GM19395 (cell line): ENCODE measurements around the gene COL17A1.

Experiments used
- ATAC-seq: cut with Tn5 transposase; IDR thresholded peaks from one replicate; pipeline ENCODE4 v1.9.1; 2021; ENCODE audit warnings: mild to moderate bottlenecking, moderate library complexity; ENCODE audit not compliant: unreplicated experiment

COL17A1 gene

DNA sequence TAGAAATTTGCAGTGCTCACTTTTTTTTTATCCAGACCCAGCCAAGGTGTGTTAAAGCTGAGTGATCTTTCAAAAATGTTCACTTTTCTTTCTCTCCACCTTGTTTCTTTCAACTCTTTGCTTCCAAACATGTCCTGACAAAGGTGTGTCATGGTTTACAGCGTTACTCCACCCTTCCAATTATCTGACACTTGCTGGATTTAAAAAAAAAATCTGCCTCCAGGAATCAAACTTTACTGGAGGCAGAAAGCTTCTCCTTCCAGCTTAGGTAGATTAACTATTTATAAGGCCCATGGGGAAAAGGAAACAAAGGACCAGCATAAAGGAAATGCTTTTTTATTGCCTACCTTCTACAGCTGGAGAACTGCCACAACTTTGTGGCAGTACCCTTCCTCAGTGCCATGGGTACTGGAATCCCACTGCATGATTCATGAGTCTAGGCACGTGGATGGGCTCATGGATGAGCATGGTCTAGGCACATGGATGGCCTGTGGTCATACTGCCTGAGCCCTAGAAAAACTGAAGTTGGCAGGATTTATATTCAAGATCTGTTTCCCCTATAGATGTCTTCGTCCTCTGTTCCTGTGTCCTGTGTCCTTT lies at the start of gene COL17A1:
Gene COL17A1 (minus strand): TSS at position 80 of the 600 bp plus-strand sequence. CDS start 5,207 bp downstream, outside the sequence.
- ATAC-seq = no peak

DNA sequence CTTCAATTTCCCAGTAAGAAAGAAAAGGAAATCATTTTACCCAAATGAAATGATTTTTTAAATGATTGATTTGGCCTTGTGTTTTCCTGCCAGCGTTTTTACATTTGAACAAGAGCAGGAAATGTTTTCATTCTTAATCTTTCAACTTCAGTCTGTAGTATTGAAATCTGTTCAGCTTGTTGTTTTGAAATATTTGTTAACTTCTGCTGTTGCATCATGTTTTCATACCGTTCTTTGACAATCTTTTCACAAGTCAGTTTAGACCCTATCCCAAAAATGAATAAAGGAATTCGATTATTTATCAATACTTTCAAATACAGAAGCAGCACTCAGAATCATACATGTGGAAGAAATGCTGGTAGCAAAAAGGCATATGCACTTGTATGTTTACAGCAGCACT lies 44.4 kb upstream of the COL17A1 start:
- ATAC-seq = no peak

DNA sequence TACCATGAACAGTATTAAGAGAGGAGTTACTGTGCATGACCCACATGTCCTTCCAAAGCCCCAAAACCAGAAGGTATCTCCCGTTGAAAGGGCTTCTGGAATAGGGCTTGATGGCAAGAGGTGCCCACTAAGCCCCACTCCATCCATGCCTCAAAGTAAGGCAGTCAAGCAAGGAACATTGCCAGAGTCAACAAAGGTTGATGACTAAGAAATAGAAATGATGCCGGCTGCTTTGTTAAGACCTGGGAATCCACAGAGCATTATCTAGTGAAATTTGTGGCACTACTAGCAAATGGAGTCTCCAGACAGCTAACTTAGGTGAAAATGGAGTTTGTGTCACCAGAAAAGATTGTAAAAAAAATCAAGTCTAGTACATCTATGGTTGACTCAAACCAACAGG lies 42.5 kb upstream of the COL17A1 start:
- ATAC-seq = no peak

DNA sequence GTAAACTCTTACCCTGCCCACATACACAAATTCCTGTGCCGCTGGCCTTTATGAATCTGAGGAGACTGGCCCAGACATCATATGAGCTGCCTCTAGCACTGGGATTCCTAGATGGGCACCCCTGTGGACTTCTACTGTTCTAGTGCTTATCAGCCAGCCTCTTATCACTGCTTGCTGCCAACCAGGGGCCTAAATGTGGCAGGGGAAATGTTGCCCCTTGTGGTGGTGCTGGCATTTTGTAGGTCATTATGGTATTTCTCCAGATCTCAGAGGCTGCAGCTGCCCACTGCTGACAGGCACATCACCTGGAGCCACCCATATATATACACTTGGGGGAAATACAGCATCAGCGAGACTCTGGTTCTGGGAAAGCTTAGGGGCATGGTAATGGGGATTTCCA lies 41.7 kb upstream of the COL17A1 start:
- no peak for ATAC-seq

DNA sequence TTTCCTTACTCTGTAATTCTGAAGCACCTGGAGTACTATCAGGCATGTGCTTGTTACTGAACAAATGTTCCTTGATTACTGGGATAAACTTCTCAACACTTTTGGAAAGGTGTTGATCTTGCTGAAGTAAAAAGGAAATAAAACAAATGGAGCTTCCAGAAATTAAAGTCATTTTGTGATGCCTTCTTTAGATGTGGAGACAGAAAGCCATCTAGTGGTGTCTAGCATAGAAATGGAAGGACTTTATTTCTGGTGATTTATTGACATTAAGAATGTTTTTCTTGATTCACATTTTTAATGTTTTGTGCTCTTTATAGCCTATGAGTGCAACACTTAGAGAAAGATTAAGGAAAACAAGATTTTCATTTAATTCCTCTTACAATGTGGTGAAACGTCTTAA lies 37.7 kb upstream of the COL17A1 start:
- no peak for ATAC-seq

DNA sequence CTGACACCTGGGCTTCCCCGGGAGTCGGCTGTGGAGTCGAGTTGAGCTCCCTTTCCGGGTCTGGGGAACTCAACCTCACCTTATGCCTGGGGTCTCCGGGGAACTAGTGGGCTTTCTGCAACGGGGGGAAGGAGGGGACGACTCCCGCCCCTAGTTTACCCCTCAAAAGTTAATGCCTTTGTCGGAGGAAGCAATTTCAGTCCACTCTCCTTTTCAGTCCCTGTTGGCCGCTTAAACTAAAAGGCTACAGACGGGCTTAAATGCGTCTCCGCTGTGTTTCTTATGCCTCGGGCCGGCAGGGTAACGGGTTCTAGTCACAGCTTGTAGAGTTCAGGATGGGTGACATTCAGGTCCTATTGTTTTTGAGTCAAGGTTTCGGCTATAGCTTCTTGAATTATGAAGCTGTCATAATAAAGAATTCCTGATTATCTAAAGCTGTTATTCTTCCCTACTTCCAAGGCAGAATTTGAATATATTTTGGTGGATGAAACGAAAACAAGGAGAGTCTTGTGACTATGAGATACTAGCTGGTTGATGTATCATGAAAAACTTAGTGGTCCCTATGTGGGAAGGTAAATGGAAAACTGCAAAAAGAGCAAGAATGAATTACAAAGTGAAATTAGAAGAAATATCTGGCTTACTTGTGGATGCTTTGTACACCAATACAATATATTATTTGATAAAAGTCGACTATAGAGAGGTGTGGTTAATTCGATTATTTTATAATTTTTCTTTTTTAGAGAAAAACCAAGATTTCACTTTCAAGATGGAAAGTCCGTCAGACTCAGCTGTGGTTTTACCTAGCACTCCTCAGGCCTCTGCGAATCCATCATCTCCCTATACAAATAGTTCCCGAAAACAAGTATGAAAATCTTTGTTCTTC lies 36.8 kb upstream of the COL17A1 start:
- peak; percentile 11 for ATAC-seq

DNA sequence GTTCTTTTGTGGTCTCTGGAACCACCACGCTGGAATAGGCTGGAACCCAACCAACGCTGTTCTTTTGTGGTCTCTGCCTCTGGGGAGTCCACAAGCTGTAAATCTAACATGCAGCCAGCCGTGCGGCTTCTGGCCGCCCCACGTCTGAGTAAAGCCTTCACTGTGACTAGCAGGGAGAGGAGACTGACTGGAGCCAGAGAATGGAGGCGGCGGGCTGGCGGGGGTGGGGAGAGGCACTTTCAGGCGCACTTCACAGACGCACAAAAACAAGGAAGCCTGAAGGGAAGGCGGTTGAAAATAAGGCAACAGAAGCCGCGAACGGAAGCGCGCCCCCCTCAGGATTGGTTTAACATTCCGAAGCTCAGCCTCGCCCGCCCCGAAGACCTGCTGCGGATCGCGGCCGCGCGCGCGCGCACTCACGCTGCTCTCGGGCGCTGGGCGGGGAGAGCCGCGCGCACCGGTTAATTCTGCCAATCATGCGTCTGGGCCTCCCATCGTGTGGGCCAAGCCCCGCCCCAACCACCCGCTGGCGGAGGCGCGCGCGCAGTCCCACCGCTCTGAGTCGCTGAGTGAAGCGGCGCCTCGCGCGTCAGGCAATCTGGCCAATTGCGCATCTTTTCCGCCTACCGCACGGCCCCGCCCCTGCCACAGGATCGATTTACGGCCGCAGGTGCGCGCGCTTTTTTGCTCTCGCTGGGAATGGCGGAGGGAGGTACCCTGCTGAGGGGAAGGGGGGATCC lies 36.0 kb upstream of the COL17A1 start, which contains the start of gene SFR1:
Gene SFR1 (plus strand): TSS at position 687 of the 740 bp plus-strand sequence. CDS start 13 bp downstream, at position 700.
- ATAC-seq = peak; percentile 85

DNA sequence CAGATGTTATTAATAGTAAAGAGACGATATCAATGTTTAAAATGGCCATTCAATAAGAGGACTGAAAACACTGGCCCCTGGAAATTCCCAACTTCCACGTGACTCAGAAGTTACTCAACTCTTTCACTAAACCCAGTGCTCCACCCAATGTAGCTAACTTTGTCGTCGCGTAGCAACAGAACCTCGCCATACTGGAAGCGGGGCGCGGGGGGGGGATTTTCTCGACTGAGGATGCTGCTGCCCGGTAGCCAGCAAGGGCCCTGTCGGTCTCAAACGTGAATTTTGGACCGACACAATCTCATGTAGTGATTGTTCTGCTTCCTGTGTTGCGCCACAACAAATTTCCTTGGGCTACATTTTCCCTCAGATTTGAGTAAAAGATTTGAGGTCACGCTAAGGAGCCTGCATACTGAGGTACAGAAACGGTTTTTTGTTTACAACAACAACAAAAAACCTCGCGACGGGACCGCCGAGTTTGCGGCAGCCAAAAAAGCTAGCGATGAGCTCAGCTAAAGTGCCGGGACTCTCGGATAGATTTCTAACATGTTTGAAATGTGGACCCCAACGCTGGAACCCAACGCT lies 35.3 kb upstream of the COL17A1 start:
- peak; percentile 48 for ATAC-seq

DNA sequence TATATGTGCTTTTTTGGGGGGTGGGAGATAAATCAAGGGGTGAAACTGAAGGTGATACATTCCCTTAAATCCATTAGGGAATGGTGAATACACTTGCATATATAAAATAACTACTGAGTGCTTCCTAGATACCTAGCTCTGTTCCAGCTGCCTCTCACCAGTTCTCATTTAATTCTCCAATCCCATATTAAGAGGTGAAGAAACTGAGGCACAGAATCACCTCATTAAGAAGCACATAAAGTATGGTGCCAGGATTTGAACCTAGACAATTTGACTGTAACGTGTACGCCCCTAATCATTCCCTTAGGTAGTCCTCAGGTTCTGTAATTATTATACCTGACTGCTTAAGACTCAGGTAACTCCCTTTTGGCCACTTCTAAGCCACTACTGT lies 34.8 kb upstream of the COL17A1 start:
- ATAC-seq = no peak

DNA sequence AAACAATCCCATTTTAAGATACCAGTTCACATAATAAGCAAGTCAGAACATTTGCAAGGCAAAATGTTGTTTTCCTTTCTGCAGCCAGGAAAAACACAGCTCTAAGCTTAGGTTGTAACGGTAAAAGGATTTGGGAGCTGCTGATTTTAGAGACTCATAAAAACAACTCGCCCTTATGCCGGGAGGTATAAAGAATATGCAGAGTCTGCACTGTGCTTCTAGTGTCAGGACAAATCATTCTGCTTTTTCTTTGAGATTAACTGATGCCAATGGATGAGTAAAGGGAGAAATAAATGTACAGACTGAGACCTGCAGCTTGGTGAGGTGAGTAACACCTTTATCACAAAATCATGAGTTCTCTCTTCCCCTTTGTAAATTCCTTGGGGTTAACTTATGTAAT lies 34.3 kb upstream of the COL17A1 start:
- no peak for ATAC-seq

DNA sequence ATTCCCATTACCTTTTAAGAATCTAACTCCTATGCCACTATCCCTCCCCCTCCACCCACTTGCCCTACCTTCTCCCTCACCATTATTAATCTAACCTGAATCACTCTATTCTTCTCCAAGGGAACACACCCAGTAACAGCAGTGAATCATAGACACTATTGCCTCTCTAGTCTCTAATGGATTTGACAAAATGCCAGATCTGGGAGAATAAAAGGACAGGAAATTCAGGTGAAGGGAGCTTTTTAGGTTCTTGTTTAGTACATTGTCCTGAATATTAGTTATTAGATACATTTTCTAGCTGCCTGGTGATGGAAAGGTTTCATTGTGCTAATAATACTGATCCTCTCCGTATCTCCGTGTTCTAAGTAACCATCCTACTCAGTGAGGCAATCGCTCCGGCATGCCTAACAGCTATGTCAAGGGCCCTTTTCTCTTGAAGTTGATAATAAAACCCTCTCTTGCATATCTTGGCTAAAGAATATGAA lies 32.2 kb upstream of the COL17A1 start:
- ATAC-seq = no peak

DNA sequence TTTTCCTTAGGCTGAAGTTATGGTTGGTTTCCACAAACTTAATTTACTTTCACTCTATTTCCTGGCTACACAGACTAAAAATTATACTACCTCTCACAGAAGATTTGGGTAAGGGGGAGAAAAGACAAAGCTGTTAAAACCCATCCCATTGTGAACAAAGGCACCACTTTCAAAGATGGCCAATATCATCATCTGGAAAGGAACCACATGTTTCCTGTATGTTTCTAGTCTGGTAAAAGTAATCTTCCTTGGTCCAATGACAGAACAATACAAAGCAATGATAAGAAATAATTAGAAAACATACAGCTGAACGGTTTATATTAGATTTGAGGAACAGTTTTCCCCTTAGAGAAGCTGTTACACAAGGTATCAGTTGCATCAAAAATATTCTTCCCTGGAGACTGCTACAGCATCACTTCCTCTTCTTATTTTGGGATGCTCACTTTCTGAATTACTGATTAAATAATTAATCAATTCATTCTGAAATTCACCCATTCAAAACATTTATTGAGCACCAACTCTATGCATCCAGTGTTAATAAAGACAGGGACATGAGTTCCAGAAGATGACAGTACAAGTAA lies 27.8 kb upstream of the COL17A1 start:
- ATAC-seq = no peak

DNA sequence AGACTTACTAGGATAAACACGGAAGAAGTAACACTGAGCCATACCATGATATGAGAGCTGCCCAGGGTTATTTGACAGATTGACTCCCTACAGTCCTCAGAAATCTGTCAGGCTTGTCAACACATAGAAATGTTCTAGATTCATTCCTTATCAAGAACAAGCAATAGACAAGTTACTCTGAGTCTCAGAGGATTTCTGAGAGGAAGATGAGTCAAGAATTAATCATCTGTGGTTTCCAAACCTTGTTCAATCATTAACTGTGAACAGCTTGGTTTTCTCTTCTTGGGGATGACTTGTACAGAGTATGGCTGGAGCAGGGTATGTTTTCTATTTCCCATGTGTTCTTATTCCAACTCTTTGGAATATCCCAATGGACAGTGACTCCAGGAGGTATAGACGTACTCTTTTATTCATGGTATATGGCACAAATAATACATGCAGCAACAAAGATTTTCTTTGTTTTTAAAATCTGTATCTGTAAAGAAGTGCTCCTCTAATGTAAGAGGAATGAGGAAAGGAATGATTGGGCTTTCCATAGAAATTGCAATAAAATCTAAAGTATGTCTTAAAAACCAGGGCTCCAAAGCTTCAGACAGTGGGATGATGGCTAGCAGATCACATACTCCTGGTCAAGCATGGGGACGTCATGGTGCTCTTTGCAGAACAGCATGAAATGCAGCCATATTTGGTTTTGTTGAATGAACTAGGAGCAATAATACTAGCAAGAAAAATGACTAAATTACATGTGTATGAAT lies 24.4 kb upstream of the COL17A1 start:
- ATAC-seq = peak; percentile 96

DNA sequence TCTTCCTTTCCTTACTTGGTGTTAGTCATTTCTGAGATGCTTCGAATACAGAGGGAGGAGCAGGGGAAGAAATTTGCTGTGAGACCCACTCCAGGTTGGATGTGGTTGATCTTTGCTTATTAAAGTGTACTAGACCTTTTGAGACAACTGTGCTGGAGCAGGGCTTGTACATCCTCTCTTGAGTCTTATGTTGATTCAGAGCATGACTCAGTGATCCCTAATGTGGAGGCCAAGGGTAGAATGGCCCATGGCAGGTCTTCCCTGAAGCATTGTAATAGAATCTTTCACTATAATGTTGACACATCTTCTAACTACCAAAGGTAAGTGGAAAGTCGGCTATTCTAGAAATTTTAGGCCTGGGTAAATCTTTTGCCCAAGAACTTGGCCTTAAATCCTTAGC lies 19.2 kb upstream of the COL17A1 start:
- ATAC-seq = no peak

DNA sequence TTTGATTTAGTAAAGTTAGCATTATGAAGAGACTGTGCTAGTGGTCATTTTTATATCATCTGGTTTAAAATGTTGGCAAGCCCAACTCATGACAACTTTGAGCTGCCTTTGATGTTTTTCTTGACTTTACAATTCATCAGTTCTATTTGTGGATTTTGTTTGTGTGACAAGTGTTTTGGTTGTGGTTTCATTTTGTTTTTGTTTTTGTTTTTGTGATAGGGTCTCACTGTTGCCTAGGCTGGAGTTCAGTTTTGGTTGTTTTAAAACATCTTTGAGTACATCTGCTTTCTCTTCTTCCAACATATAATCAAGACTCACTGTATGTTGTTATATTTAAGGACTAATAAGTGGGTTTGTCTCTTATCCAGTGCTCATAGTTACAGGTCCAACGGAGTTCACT lies 18.7 kb upstream of the COL17A1 start:
- ATAC-seq = no peak

DNA sequence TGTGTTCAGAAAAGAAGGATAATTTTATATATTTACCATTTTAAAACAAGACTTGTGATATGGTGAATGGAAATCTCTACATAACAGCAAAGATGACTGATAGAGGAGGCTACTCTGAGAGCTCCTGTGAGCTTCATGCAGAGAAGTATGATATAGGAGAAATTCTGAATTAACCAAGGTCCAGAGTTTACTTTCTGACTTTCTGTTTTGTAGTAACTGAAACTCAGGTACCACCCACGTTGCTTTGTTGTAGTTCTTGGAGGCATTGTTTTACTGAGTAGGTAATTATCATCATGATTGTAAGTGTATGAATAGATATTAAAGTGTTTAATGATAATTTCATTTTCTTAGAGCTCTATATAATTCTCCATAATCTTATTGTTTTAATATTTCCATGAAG lies 18.3 kb upstream of the COL17A1 start:
- ATAC-seq = no peak

DNA sequence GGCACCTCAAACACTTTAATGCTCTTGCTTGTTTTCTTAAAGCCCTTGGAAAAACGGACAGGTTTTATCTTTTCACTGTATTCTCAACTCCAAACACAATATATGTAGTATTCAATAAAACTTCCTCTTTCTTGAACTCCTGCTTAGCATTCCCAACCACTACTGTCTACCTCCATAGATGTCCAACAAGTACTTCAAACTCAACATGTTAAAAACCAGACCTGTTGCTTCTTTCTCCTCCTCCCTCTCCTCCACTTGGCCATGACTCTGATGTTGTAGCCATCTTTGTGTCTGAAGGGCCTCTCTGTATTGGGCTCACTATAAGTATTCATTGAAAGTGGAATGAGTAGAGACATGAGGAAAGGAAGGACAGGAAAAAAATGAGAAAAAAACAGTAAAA lies 16.2 kb upstream of the COL17A1 start:
- no peak for ATAC-seq

DNA sequence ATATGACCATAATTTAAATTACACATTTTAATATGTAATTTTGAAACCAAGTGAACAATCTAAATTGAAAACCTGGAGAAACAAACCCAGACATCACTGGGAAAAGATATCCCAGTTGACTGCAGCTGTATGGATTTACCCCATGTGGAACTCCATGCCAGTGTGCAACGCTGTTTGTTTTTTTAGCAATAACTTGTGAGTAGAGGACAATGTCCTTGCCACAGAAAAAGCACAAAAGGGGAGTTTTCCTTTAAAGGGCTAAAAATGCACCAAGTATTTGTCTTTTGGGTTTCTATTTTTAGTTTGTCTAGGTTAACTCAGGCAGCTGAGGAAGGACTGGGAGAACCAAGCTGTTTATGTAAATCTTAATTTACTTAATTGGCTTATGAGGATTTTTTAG lies 15.1 kb upstream of the COL17A1 start:
- ATAC-seq = no peak

DNA sequence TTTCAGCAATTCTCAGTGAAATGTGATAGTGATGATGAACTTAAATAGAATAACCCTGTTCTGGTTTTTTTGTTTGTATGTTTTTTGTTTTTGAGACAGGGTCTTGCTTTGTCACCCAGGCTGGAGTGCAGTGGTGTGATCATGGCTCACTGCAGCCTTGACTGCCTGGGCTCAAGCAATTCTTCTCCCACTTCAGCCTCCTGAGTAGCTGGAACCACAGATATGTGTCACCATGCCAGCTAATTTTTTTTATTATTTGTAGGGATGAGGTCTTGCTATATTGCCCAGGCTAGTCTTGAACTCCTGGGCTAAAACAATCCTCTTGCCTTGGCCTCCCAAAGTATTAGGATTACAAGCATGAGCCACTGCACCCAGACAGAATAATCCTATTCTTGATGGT lies 14.3 kb upstream of the COL17A1 start:
- ATAC-seq = no peak

DNA sequence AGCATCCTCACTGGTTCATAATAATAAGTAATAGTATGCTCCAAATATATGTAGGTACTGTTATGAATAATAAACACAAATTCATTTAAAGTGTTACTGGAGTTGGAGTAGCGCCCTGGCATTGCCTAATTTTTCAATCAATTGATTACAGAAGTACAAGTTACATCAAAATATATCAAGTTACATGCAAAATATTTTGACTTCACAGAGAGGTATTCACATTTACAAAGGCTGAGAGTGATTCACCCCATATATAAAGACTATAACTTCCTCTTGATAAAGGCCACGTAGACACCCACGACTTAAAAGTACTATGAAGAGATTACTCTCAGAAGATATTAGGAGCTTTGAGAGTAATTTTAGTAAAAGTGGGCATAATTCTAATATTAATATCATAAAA lies 13.6 kb upstream of the COL17A1 start:
- no peak for ATAC-seq
